ENCODE results near the gene NRL.

Gene NRL

DNA sequence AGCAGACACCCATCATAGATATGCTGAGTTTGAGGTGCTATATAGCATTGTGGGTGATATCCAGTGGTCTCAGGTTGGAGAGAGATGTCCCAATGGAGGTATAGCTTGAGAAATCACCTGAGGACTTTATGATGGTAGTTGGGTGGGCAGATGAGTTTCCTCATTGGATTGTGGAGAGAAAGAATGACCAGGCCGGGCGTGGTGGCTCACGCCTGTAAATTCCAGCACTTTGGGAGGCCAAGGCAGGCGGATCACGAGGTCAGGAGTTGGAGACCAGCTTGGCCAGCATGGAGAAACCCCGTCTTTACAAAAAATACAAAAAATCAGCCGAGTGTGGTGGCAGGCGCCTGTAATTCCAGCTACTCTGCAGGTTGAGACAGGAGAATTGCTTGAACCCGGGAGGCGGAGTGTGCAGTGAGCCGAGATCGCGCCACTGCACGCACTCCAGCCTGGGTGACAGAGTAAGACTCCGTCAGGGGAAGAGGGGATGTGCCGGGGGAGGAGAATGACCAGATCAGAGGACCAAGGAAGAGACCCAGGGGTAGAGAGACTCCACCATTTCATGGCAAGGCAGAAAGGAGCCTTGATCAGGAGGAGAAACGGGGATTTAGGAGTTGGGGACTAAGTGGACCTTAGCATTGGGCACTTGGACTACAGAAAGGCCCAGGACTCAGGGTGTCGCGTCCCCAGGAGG, 21.4 kb downstream of the NRL start:
- Histone ChIP-seq H3K27ac (replicated peaks; ENCODE audit: low read length) (peak overlapping the region; percentile 34), H3K4me3 (ENCODE audit: low read length in 2 of 2) (peak overlapping the region in 1 of 2 donors; percentile 73)

DNA sequence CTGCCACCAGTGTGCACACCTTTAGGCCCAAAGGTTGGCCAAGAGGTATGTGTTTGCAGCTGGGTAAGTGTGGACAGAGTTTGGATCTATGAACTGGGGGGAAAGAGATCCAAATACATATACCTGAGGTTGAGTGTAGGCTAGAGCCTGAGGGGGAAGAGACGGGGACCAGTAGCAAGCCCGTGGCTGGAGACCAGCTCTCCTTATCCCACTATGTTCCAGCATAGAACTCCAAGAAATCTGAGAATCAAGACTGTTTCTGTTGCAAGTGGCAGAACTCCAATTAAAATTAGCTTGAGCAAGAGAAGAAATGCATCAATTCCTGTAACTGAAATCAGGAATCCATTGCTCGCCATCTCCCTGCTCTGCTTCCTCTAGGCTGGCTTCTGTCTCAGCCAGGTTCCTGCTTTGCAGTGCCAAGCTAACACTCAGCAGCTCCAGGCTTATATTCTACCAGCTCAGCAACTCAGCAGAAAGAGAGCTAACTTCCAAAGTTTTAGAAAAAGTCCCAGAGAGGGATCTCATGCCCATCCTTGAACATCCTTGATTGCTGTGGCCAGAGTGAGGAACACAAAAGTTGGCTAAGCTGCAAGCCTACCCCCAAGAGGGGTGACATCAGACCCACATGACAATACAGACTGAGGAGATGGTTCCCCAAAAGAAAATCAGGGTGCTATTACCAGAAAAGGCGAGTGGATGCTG, 22.1 kb downstream of the NRL start:
- Histone ChIP-seq H4K91ac (ENCODE audit: low read depth, low read length, poor library complexity) (no peak overlapping the region), H4K8ac (ENCODE audit: low read depth, low read length) (no peak overlapping the region), H3K9me3 (replicated peaks in 1 of 2; ENCODE audit: control insufficient read depth in 2 of 2, insufficient read depth in 1 of 2, low read depth in 1 of 2, low read length in 2 of 2) (no peaks in the 10 kb centered on the region), H3K4ac (ENCODE audit: low read length) (no peak overlapping the region), H3K4me3 (ENCODE audit: low read length in 2 of 2) (no peak overlapping the region), H2AFZ (ENCODE audit: low read length) (no peak overlapping the region), H3K4me2 (ENCODE audit: insufficient read depth, low read length, poor library complexity, severe bottlenecking) (no peak overlapping the region), H3K23ac (ENCODE audit: low read depth, low read length, poor library complexity) (no peak overlapping the region), H3K27ac (replicated peaks; ENCODE audit: low read length) (no peak overlapping the region), H3K4me1 (ENCODE audit: control insufficient read depth in 2 of 2, insufficient read depth in 1 of 2, low read depth in 1 of 2, low read length in 2 of 2) (peaks cover 14% of the 10 kb centered on the region in 2 donors), H3K18ac (ENCODE audit: low read length) (no peak overlapping the region), H3K79me1 (ENCODE audit: low read depth, low read length) (no peaks in the 10 kb centered on the region), H2BK120ac (ENCODE audit: low read depth, low read length) (no peak overlapping the region), H3K9ac (ENCODE audit: low read depth, low read length, poor library complexity) (no peak overlapping the region), H2BK5ac (ENCODE audit: low read length) (no peak overlapping the region), H3K36me3 (replicated peaks in 1 of 2; ENCODE audit: control insufficient read depth in 2 of 2, insufficient read depth in 2 of 2, low read length in 2 of 2) (peaks cover 0 to 3% of the 10 kb centered on the region in 2 donors), H3K14ac (ENCODE audit: low read length) (no peak overlapping the region), H2BK15ac (ENCODE audit: low read length) (peak overlapping the region; percentile 22), H3K27me3 (ENCODE audit: control insufficient read depth in 3 of 3, insufficient read depth in 3 of 3, low read depth in 1 of 3, low read length in 3 of 3) (no peaks in the 10 kb centered on the region), H2BK12ac (ENCODE audit: low read length) (no peak overlapping the region), H2AK5ac (ENCODE audit: low read depth, low read length) (no peak overlapping the region)
- WGBS, 2 donors (ENCODE audit: extremely low coverage in 2 of 2, insufficient read length in 2 of 2, insufficient replicate concordance in 1 of 2) = no CpG with 5 or more reads among the region's 4 CpGs
- no peak for DNase-seq (ENCODE audit: low spot score)

More for the DNA sequence above, 21.4 kb downstream of the NRL start:
- Histone ChIP-seq H3K4ac (ENCODE audit: low read length) (no peak overlapping the region), H3K14ac (ENCODE audit: low read length) (no peak overlapping the region), H3K4me1 (ENCODE audit: control insufficient read depth in 2 of 2, insufficient read depth in 1 of 2, low read depth in 1 of 2, low read length in 2 of 2) (peaks cover 14% of the 10 kb centered on the region in 2 donors), H2BK5ac (ENCODE audit: low read length) (no peak overlapping the region), H3K4me2 (ENCODE audit: insufficient read depth, low read length, poor library complexity, severe bottlenecking) (no peak overlapping the region), H2BK120ac (ENCODE audit: low read depth, low read length) (no peak overlapping the region), H3K9me3 (replicated peaks in 1 of 2; ENCODE audit: control insufficient read depth in 2 of 2, insufficient read depth in 1 of 2, low read depth in 1 of 2, low read length in 2 of 2) (no peaks in the 10 kb centered on the region), H3K79me1 (ENCODE audit: low read depth, low read length) (no peaks in the 10 kb centered on the region), H2AFZ (ENCODE audit: low read length) (peak overlapping the region; percentile 97), H2AK5ac (ENCODE audit: low read depth, low read length) (peak overlapping the region; percentile 36), H3K36me3 (replicated peaks in 1 of 2; ENCODE audit: control insufficient read depth in 2 of 2, insufficient read depth in 2 of 2, low read length in 2 of 2) (peaks cover 5 to 6% of the 10 kb centered on the region in 2 donors), H3K18ac (ENCODE audit: low read length) (peak overlapping the region; percentile 50), H2BK15ac (ENCODE audit: low read length) (peak overlapping the region; percentile 5), H3K9ac (ENCODE audit: low read depth, low read length, poor library complexity) (no peak overlapping the region), H3K23ac (ENCODE audit: low read depth, low read length, poor library complexity) (no peak overlapping the region), H4K8ac (ENCODE audit: low read depth, low read length) (no peak overlapping the region), H4K91ac (ENCODE audit: low read depth, low read length, poor library complexity) (no peak overlapping the region), H2BK12ac (ENCODE audit: low read length) (no peak overlapping the region), H3K27me3 (ENCODE audit: control insufficient read depth in 3 of 3, insufficient read depth in 3 of 3, low read depth in 1 of 3, low read length in 3 of 3) (no peaks in the 10 kb centered on the region)
- no CpG with 5 or more reads among the region's 19 CpGs for WGBS, 2 donors (ENCODE audit: extremely low coverage in 2 of 2, insufficient read length in 2 of 2, insufficient replicate concordance in 1 of 2)
- DNase-seq (ENCODE audit: low spot score) = no peak

DNA sequence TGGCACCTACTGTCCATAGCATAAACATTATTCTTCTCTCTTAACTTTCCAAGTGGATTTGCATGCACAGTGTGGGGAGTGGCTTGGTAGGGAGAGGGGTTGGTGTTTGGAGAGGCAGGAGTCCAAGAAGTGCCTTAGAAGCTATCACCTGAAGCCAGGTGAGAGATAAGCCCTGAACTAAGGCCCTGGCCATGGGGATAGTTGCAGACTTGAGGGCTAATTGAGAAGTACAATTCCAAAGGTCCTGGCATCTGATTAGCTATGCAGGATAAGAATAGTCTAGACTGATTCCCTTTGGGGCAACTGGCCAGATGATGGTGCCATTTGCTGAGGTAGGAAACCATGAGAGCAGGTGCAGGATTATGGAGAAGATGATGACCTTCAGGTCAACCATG, 22.6 kb downstream of the NRL start:
- Histone ChIP-seq H2AFZ (ENCODE audit: low read length) (no peak overlapping the region), H2BK15ac (ENCODE audit: low read length) (no peak overlapping the region), H3K18ac (ENCODE audit: low read length) (no peak overlapping the region), H3K36me3 (replicated peaks in 1 of 2; ENCODE audit: control insufficient read depth in 2 of 2, insufficient read depth in 2 of 2, low read length in 2 of 2) (peaks cover 0 to 3% of the 10 kb centered on the region in 2 donors), H3K79me1 (ENCODE audit: low read depth, low read length) (no peaks in the 10 kb centered on the region), H4K8ac (ENCODE audit: low read depth, low read length) (no peak overlapping the region), H3K14ac (ENCODE audit: low read length) (no peak overlapping the region), H3K4me2 (ENCODE audit: insufficient read depth, low read length, poor library complexity, severe bottlenecking) (no peak overlapping the region), H2AK5ac (ENCODE audit: low read depth, low read length) (no peak overlapping the region), H3K4ac (ENCODE audit: low read length) (no peak overlapping the region), H3K9ac (ENCODE audit: low read depth, low read length, poor library complexity) (no peak overlapping the region), H3K27me3 (ENCODE audit: control insufficient read depth in 3 of 3, insufficient read depth in 3 of 3, low read depth in 1 of 3, low read length in 3 of 3) (no peaks in the 10 kb centered on the region), H3K23ac (ENCODE audit: low read depth, low read length, poor library complexity) (no peak overlapping the region), H2BK120ac (ENCODE audit: low read depth, low read length) (no peak overlapping the region), H4K91ac (ENCODE audit: low read depth, low read length, poor library complexity) (no peak overlapping the region), H2BK5ac (ENCODE audit: low read length) (no peak overlapping the region), H3K4me1 (ENCODE audit: control insufficient read depth in 2 of 2, insufficient read depth in 1 of 2, low read depth in 1 of 2, low read length in 2 of 2) (peaks cover 14% of the 10 kb centered on the region in 2 donors), H2BK12ac (ENCODE audit: low read length) (no peak overlapping the region), H3K9me3 (replicated peaks in 1 of 2; ENCODE audit: control insufficient read depth in 2 of 2, insufficient read depth in 1 of 2, low read depth in 1 of 2, low read length in 2 of 2) (no peaks in the 10 kb centered on the region), H3K4me3 (ENCODE audit: low read length in 2 of 2) (no peak overlapping the region), H3K27ac (replicated peaks; ENCODE audit: low read length) (no peak overlapping the region)
- DNase-seq (ENCODE audit: low spot score) = no peak

DNA sequence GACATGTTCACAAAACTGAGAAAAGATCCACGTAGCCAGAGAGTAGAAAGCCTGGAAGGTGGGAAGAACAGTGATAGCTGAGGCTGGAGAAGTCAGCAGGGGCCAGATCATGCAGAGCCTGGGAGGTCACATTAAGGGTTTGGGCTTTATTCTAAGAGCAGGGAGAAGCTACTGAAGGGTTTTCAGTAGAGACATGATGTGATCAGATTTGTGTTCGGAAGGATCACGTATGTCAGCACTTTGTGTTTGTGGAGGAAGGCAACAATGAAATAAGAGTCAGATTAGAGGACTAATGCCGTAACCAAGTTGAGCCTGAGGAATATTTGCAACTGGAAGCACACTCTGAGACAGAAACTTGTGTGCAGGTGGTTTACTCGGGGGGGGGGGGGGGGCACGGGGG, 24.9 kb downstream of the NRL start:
- WGBS, 2 donors (ENCODE audit: extremely low coverage in 2 of 2, insufficient read length in 2 of 2, insufficient replicate concordance in 1 of 2) = no CpG with 5 or more reads among the region's 6 CpGs
- Histone ChIP-seq H3K18ac (ENCODE audit: low read length) (no peak overlapping the region), H3K9me3 (replicated peaks in 1 of 2; ENCODE audit: control insufficient read depth in 2 of 2, insufficient read depth in 1 of 2, low read depth in 1 of 2, low read length in 2 of 2) (no peaks in the 10 kb centered on the region), H3K79me1 (ENCODE audit: low read depth, low read length) (no peaks in the 10 kb centered on the region), H2AFZ (ENCODE audit: low read length) (no peak overlapping the region), H4K91ac (ENCODE audit: low read depth, low read length, poor library complexity) (no peak overlapping the region), H3K4me2 (ENCODE audit: insufficient read depth, low read length, poor library complexity, severe bottlenecking) (no peak overlapping the region), H3K4ac (ENCODE audit: low read length) (no peak overlapping the region), H3K27ac (replicated peaks; ENCODE audit: low read length) (no peak overlapping the region), H3K9ac (ENCODE audit: low read depth, low read length, poor library complexity) (no peak overlapping the region), H3K36me3 (replicated peaks in 1 of 2; ENCODE audit: control insufficient read depth in 2 of 2, insufficient read depth in 2 of 2, low read length in 2 of 2) (no peaks in the 10 kb centered on the region), H2BK5ac (ENCODE audit: low read length) (no peak overlapping the region), H3K27me3 (ENCODE audit: control insufficient read depth in 3 of 3, insufficient read depth in 3 of 3, low read depth in 1 of 3, low read length in 3 of 3) (peaks cover 0 to 14% (median 0%) of the 10 kb centered on the region in 3 experiments), H4K8ac (ENCODE audit: low read depth, low read length) (no peak overlapping the region), H2BK12ac (ENCODE audit: low read length) (no peak overlapping the region), H3K14ac (ENCODE audit: low read length) (no peak overlapping the region), H2BK120ac (ENCODE audit: low read depth, low read length) (no peak overlapping the region), H2AK5ac (ENCODE audit: low read depth, low read length) (no peak overlapping the region), H3K4me3 (ENCODE audit: low read length in 2 of 2) (no peak overlapping the region), H2BK15ac (ENCODE audit: low read length) (no peak overlapping the region), H3K4me1 (ENCODE audit: control insufficient read depth in 2 of 2, insufficient read depth in 1 of 2, low read depth in 1 of 2, low read length in 2 of 2) (peaks cover 6 to 10% of the 10 kb centered on the region in 2 donors), H3K23ac (ENCODE audit: low read depth, low read length, poor library complexity) (no peak overlapping the region)
- no peak for DNase-seq (ENCODE audit: low spot score)
